Kasumi-1 (cell line): ENCODE results near the gene ZNF407.
"Not testable (repeated sequence)": the region's sequence is repeated elsewhere in the genome, so short reads cannot be mapped to it uniquely, and the experiment has no call there.

ENCODE experiments used
- DNase-seq, 2 experiments: peaks; one replicate each; lab custom pipeline; 2025; lab: John Stamatoyannopoulos, UW

Gene ZNF407

GRCh38 chr18:75072672-75073371, 475.2 kb downstream of the ZNF407 start:
- DNase-seq, result no peak

- no peak for DNase-seq
Measured at GRCh38 chr18:75073654-75074053, 476.0 kb downstream of the ZNF407 start.

- no peak for DNase-seq
Measured at GRCh38 chr18:75074196-75075015, 476.7 kb downstream of the ZNF407 start.

- DNase-seq, result no peak
Measured at GRCh38 chr18:75075016-75075305, 477.3 kb downstream of the ZNF407 start.

- no peak for DNase-seq
Measured at GRCh38 chr18:75075429-75075841, 477.8 kb downstream of the ZNF407 start.

GRCh38 chr18:75076286-75076685, 478.6 kb downstream of the ZNF407 start:
- no peak for DNase-seq

- DNase-seq, result no peak
Measured at GRCh38 chr18:75081486-75081885, 483.8 kb downstream of the ZNF407 start.

- DNase-seq, result no peak
Measured at GRCh38 chr18:75083131-75083530, 485.5 kb downstream of the ZNF407 start.

- no peak for DNase-seq
Measured at GRCh38 chr18:75083761-75084160, 486.1 kb downstream of the ZNF407 start.

- not testable (repeated sequence) for DNase-seq
Measured at GRCh38 chr18:75085676-75086075, 488.0 kb downstream of the ZNF407 start.

GRCh38 chr18:75086494-75087034, 488.9 kb downstream of the ZNF407 start:
- no peak for DNase-seq

- DNase-seq, result no peak
Measured at GRCh38 chr18:75087119-75088020, 489.7 kb downstream of the ZNF407 start.

GRCh38 chr18:75088021-75088506, 490.4 kb downstream of the ZNF407 start:
- no peak for DNase-seq

GRCh38 chr18:75088622-75089211, 491.0 kb downstream of the ZNF407 start:
- no peak for DNase-seq

- no peak for DNase-seq
Measured at GRCh38 chr18:75089748-75090327, 492.2 kb downstream of the ZNF407 start.

- DNase-seq, result no peak
Measured at GRCh38 chr18:75090336-75090735, 492.7 kb downstream of the ZNF407 start.

GRCh38 chr18:75097491-75098225, 500.0 kb downstream of the ZNF407 start:
- no peak for DNase-seq

GRCh38 chr18:75100832-75101630, 503.4 kb downstream of the ZNF407 start:
- no peak for DNase-seq

- DNase-seq, result no peak
Measured at GRCh38 chr18:75101916-75102315, 504.2 kb downstream of the ZNF407 start.

- not testable (repeated sequence) for DNase-seq
Measured at GRCh38 chr18:75104029-75104428, 506.4 kb downstream of the ZNF407 start.
